CD14-positive monocyte (primary cell): ENCODE measurements around the gene LAMA1. TPM values are rescaled to one million over a fixed set of nuclear protein-coding genes. Genes with fewer than 3 reads are reported as not detected.

Experiments
- DNase-seq, 3 donors: peaks; one replicate each; pipeline ENCODE4 v3.0.0-alpha.2; 2011 to 2022
- H2AFZ ChIP-seq: 2 replicates; pipeline ENCODE4 v1.6.0; 2012; ENCODE audit warnings: mild to moderate bottlenecking, low read depth, low read length, inconsistent platforms; ENCODE audit not compliant: insufficient read depth, poor library complexity, severe bottlenecking
- H3K27ac ChIP-seq, 2 donors: 1 replicate in 1 of 2; 2 replicates in 1 of 2; pipeline ENCODE4 v1.5.1; 2012 to 2013; ENCODE audit warnings: low read length in 2 of 2, control low read depth in 1 of 2, inconsistent platforms in 1 of 2, low read depth in 1 of 2, mild to moderate bottlenecking in 1 of 2
- H3K27me3 ChIP-seq, 2 donors: one replicate each; pipeline versions ENCODE4 v1.6.0 to v1.6.1; 2011 to 2013; ENCODE audit warnings: low read length in 2 of 2; ENCODE audit not compliant: control insufficient read depth in 2 of 2, insufficient read depth in 2 of 2
- H3K36me3 ChIP-seq, 2 donors: replicated peaks in 1 of 2; 1 replicate in 1 of 2; 2 replicates in 1 of 2; pipeline versions ENCODE4 v1.5.1 to v1.6.1; 2012 to 2013; ENCODE audit warnings: low read length in 2 of 2, control low read depth in 1 of 2, inconsistent platforms in 1 of 2, mild to moderate bottlenecking in 1 of 2; ENCODE audit not compliant: insufficient read depth in 2 of 2, control insufficient read depth in 1 of 2
- H3K4me1 ChIP-seq, 2 donors: 1 replicate in 1 of 2; 2 replicates in 1 of 2; pipeline versions ENCODE4 v1.5.1 to v1.6.1; 2012 to 2013; ENCODE audit warnings: low read length in 2 of 2, control low read depth in 1 of 2, inconsistent platforms in 1 of 2, mild to moderate bottlenecking in 1 of 2, moderate library complexity in 1 of 2; ENCODE audit not compliant: insufficient read depth in 2 of 2, control insufficient read depth in 1 of 2
- H3K4me2 ChIP-seq: replicated peaks from 2 replicates; pipeline ENCODE3; 2012; ENCODE audit warnings: low read length, moderate library complexity, mild to moderate bottlenecking; ENCODE audit not compliant: poor library complexity, severe bottlenecking; ENCODE audit errors: extremely low read depth
- H3K4me3 ChIP-seq, 3 experiments: fragments of 200-600 bp in 1 of 3; sonication (generic) in 1 of 3; replicated peaks in 1 of 3; 1 replicate in 2 of 3; 2 replicates in 1 of 3; pipeline ENCODE4 v1.5.1; 2011 to 2013; ENCODE audit warnings: low read length in 3 of 3, mild to moderate bottlenecking in 3 of 3, control low read depth in 2 of 3, low read depth in 2 of 3, inconsistent platforms in 1 of 3, moderate library complexity in 1 of 3
- H3K79me2 ChIP-seq: 2 replicates; pipeline ENCODE4 v1.6.0; 2012; ENCODE audit warnings: mild to moderate bottlenecking, control low read depth, inconsistent platforms, low read length, moderate library complexity; ENCODE audit not compliant: insufficient read depth
- H3K9ac ChIP-seq: 2 replicates; pipeline ENCODE4 v1.6.0; 2017; ENCODE audit warnings: low read length, mild to moderate bottlenecking; ENCODE audit not compliant: insufficient read depth, poor library complexity, severe bottlenecking
- H3K9me3 ChIP-seq, 2 donors: replicated peaks in 1 of 2; 1 replicate in 1 of 2; 2 replicates in 1 of 2; pipeline versions ENCODE4 v1.5.1 to v1.6.1; 2012 to 2013; ENCODE audit warnings: low read length in 2 of 2, control low read depth in 1 of 2; ENCODE audit not compliant: control insufficient read depth in 1 of 2, insufficient read depth in 1 of 2
- H4K20me1 ChIP-seq: 2 replicates; pipeline ENCODE4 v1.6.0; 2012; ENCODE audit warnings: mild to moderate bottlenecking, low read length, control low read depth, moderate library complexity; ENCODE audit not compliant: insufficient read depth
- H3K27ac Mint-ChIP-seq, 7 donors: one replicate each; pipeline ENCODE4 v1.8.0; 2020; ENCODE audit warnings: mild to moderate bottlenecking in 7 of 7, mixed read lengths in 7 of 7, moderate library complexity in 6 of 7, inconsistent platforms in 2 of 7
- H3K27me3 Mint-ChIP-seq, 3 donors: one replicate each; pipeline ENCODE4 v1.8.0; 2021 to 2022; ENCODE audit warnings: low read depth in 3 of 3, mild to moderate bottlenecking in 3 of 3, mixed read lengths in 3 of 3, moderate library complexity in 3 of 3, inconsistent platforms in 1 of 3
- H3K36me3 Mint-ChIP-seq, 2 donors: one replicate each; pipeline ENCODE4 v1.8.0; 2020; ENCODE audit warnings: mixed read lengths in 2 of 2, inconsistent platforms in 1 of 2, mild to moderate bottlenecking in 1 of 2
- H3K4me1 Mint-ChIP-seq: one replicate; pipeline ENCODE4 v1.8.0; 2020; ENCODE audit warnings: mild to moderate bottlenecking, mixed read lengths
- H3K4me3 Mint-ChIP-seq, 2 donors: one replicate each; pipeline ENCODE4 v1.8.0; 2020; ENCODE audit warnings: mild to moderate bottlenecking in 2 of 2, mixed read lengths in 2 of 2, moderate library complexity in 1 of 2
- H3K9me3 Mint-ChIP-seq, 7 donors: one replicate each; pipeline ENCODE4 v1.8.0; 2020 to 2022; ENCODE audit warnings: mixed read lengths in 7 of 7, mild to moderate bottlenecking in 6 of 7, moderate library complexity in 6 of 7, inconsistent platforms in 2 of 7
- WGBS: methylation state at CpG from one replicate; pipeline ENCODE4 v1.1.5; 2013; ENCODE audit warnings: missing lambda C conversion rate; ENCODE audit not compliant: insufficient coverage; 5-methylcytosine and 5-hydroxymethylcytosine counted together
- intact Hi-C, 2 donors: fragments of 100-400 bp; cut with micrococcal nuclease; formaldehyde crosslinking; loops; one replicate each; pipeline versions ENCODE4 v1.15.0 to v1.15.1; 2023
- polyA plus RNA-seq, 3 donors: library from polyadenylated mRNA; depleted of rRNA in 1 of 3; unstranded in 2 of 3; stranded (reverse) in 1 of 3; fragments of 300-500 nt in 2 of 3; fragments of >200 nt in 1 of 3; fragmentation: Illumina TruSeq in 2 of 3; gene quantifications; 1 replicate in 2 of 3; 2 replicates in 1 of 3; pipeline ENCODE4 v1.2.3, GENCODE V29; 2012 to 2021
- TF ChIP-seq, protein P1 (sequence below): fragments of 200-600 bp; IDR thresholded peaks from one replicate; pipeline ENCODE4 v1.8.0; 2022; ENCODE audit warnings: antibody characterized with exemption, mild to moderate bottlenecking

Gene LAMA1
- polyA plus RNA-seq, 3 donors = not detected

DNA sequence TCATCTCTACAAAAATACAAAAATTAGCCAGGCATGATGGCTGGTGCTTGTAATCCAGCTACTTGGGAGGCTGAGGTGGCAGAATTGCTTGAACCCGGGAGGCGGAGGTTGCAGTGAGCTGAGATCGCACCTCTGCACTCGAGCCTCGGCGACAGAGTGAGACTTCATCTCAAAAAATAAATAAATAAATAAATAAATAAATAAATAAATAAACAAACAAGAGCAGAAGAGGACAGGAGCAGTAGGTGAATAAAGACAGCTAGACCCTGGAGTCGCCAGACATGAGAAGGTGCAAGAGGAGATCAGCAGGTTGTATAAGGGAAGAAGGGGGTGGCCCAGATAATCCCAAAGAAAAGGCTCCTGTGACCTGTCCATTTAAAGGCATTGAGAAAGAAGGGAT, 12.3 kb downstream of the LAMA1 start:
- Histone ChIP-seq H3K36me3 (no peaks in the 10 kb centered on the region), H3K4me2 (no peak overlapping the region), H3K79me2 (no peaks in the 10 kb centered on the region), H4K20me1 (no peaks in the 10 kb centered on the region), H3K27ac (no peak overlapping the region), H2AFZ (no peak overlapping the region), H3K4me1 (no peaks in the 10 kb centered on the region), H3K9ac (no peak overlapping the region), H3K9me3 (no peaks in the 10 kb centered on the region), H3K27me3 (no peaks in the 10 kb centered on the region), H3K4me3 (no peak overlapping the region)
- Mint-ChIP-seq H3K4me3 (no peak overlapping the region), H3K36me3 (no peaks in the 10 kb centered on the region), H3K27ac (no peak overlapping the region), H3K4me1 (no peaks in the 10 kb centered on the region), H3K27me3 (peaks cover 3 to 10% (median 3%) of the 10 kb centered on the region in 3 donors), H3K9me3 (peaks cover 0 to 17% (median 2%) of the 10 kb centered on the region in 7 donors)
- no peak for DNase-seq
- TF ChIP-seq, protein P1, sequence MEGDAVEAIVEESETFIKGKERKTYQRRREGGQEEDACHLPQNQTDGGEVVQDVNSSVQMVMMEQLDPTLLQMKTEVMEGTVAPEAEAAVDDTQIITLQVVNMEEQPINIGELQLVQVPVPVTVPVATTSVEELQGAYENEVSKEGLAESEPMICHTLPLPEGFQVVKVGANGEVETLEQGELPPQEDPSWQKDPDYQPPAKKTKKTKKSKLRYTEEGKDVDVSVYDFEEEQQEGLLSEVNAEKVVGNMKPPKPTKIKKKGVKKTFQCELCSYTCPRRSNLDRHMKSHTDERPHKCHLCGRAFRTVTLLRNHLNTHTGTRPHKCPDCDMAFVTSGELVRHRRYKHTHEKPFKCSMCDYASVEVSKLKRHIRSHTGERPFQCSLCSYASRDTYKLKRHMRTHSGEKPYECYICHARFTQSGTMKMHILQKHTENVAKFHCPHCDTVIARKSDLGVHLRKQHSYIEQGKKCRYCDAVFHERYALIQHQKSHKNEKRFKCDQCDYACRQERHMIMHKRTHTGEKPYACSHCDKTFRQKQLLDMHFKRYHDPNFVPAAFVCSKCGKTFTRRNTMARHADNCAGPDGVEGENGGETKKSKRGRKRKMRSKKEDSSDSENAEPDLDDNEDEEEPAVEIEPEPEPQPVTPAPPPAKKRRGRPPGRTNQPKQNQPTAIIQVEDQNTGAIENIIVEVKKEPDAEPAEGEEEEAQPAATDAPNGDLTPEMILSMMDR = no peak
- WGBS = 83% methylated on average over 2 of the region's 7 CpGs
- intact Hi-C loops = no loop called here

DNA sequence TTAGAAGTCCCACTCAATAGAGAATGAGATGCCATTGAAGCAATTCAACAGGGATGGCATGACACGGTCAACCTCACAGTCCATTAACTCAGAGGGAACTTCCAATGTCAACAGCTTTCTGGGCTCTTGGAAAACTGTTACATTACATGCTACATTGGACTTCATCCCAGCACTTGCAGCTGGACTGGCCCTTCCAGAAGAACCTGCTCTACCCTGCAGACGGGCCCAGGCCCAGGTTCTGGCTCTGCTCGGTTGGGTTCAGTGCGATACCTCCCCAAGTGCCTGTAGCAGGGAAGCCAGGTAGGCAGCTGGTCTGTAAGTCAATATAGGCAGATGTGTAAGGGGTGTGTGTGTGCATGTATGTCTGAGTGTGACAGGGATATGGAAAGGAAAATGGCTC, 12.9 kb downstream of the LAMA1 start:
- WGBS = 93% methylated on average over 4 of the region's 4 CpGs
- H3K36me3 ChIP-seq = no peaks in the 10 kb centered on the region
- Mint-ChIP-seq H3K27ac (no peak overlapping the region), H3K27me3 (peaks cover 3 to 8% (median 3%) of the 10 kb centered on the region in 3 donors), H3K36me3 (no peaks in the 10 kb centered on the region), H3K4me1 (no peaks in the 10 kb centered on the region), H3K9me3 (peaks cover 0 to 13% (median 2%) of the 10 kb centered on the region in 7 donors), H3K4me3 (no peak overlapping the region)
- no peaks in the 10 kb centered on the region for H4K20me1 ChIP-seq
- no peak overlapping the region for H3K4me2 ChIP-seq
- TF ChIP-seq, protein P1 = no peak
- DNase-seq = no peak
- H3K9me3 ChIP-seq = no peaks in the 10 kb centered on the region
- intact Hi-C loops = no loop called here
- no peak overlapping the region for H3K27ac ChIP-seq
- no peaks in the 10 kb centered on the region for H3K79me2 ChIP-seq
- no peak overlapping the region for H2AFZ ChIP-seq
- no peak overlapping the region for H3K9ac ChIP-seq
- no peaks in the 10 kb centered on the region for H3K27me3 ChIP-seq
- H3K4me1 ChIP-seq = no peaks in the 10 kb centered on the region
- no peak overlapping the region for H3K4me3 ChIP-seq
